Tibial nerve (tissue), 3 donors: ENCODE data around the gene ANGPTL4.

Experiments used
- CTCF ChIP-seq, 5 experiments: fragments of 200-600 bp in 3 of 5; fragments of 450-650 bp in 2 of 5; sonication (generic) in 3 of 5; IDR thresholded peaks; one replicate each; pipeline ENCODE4 v1.5.1; 2016 to 2019; ENCODE audit warnings: antibody characterized with exemption in 5 of 5, mild to moderate bottlenecking in 3 of 5, moderate library complexity in 2 of 5
- POLR2A ChIP-seq, 2 donors: fragments of 450-650 bp; IDR thresholded peaks; one replicate each; pipeline ENCODE4 v1.6.1; 2017; ENCODE audit warnings: antibody characterized with exemption in 2 of 2, mild to moderate bottlenecking in 2 of 2, moderate library complexity in 2 of 2

GRCh38 chr19:8391198-8392016 is 27.5 kb downstream of the ANGPTL4 start:
- TF ChIP-seq CTCF (IDR thresholded peaks at IDR 0.05) (no peak), POLR2A (IDR thresholded peaks at IDR 0.05) (no peak)
